ENCODE data around the gene LGALS14.
"Not testable (repeated sequence)": the region's sequence is repeated elsewhere in the genome, so short reads cannot be mapped to it uniquely, and the experiment has no call there.

Gene LGALS14

GRCh38 chr19:39704181-39705044, at the start of gene LGALS14:
Gene LGALS14, plus strand, starts transcription at chr19:39704481. Its CDS starts 48 bp downstream, at chr19:39704529.
- Mint-ChIP-seq H3K4me3 (no peak within 1 kb of the TSS), H3K36me3 (no peaks in the 10 kb centered on the region), H3K9me3 (no peaks in the 10 kb centered on the region), H3K4me1 (no peaks in the 10 kb centered on the region), H3K27ac (no peak within 1 kb of the TSS), H3K27me3 (peaks cover 25% of the 10 kb centered on the region)
- ATAC-seq (ENCODE audit: low read depth) (no peak), DNase-seq (ENCODE audit: low spot score in 2 of 2) (no peak)

- DNase-seq (ENCODE audit: low spot score in 2 of 2) (no peak), ATAC-seq (ENCODE audit: low read depth) (no peak)
- Mint-ChIP-seq H3K27ac (no peak within 1 kb of the TSS), H3K4me3 (no peak within 1 kb of the TSS), H3K36me3 (no peaks in the 10 kb centered on the region), H3K9me3 (no peaks in the 10 kb centered on the region), H3K27me3 (peaks cover 20% of the 10 kb centered on the region), H3K4me1 (no peaks in the 10 kb centered on the region)
These were observed 48.7 kb upstream of the LGALS14 start, which contains the start of gene LGALS16 for GRCh38 chr19:39655613-39656012. Gene LGALS16, plus strand, starts transcription at chr19:39655913. Its CDS starts 49 bp downstream, at chr19:39655962.

GRCh38 chr19:39659791-39660190, 44.5 kb upstream of the LGALS14 start:
- Mint-ChIP-seq H3K36me3 (no peaks in the 10 kb centered on the region), H3K27ac (no peak overlapping the region), H3K4me1 (no peaks in the 10 kb centered on the region), H3K27me3 (peaks cover 23% of the 10 kb centered on the region), H3K9me3 (peaks cover under 1% of the 10 kb centered on the region), H3K4me3 (no peak overlapping the region)
- DNase-seq (ENCODE audit: low spot score in 2 of 2) (no peak), ATAC-seq (ENCODE audit: low read depth) (no peak)

- Mint-ChIP-seq H3K9me3 (peaks cover 4% of the 10 kb centered on the region), H3K36me3 (peaks cover under 1% of the 10 kb centered on the region), H3K4me3 (no peak overlapping the region), H3K4me1 (no peaks in the 10 kb centered on the region), H3K27ac (no peak overlapping the region), H3K27me3 (peaks cover 26% of the 10 kb centered on the region)
- DNase-seq (ENCODE audit: low spot score in 2 of 2) (no peak), ATAC-seq (ENCODE audit: low read depth) (no peak)
These were observed 43.6 kb upstream of the LGALS14 start for GRCh38 chr19:39660661-39661060.

- Mint-ChIP-seq H3K4me3 (no peak overlapping the region), H3K36me3 (peaks cover 2% of the 10 kb centered on the region), H3K9me3 (peaks cover 6% of the 10 kb centered on the region), H3K4me1 (no peaks in the 10 kb centered on the region), H3K27me3 (peaks cover 24% of the 10 kb centered on the region), H3K27ac (no peak overlapping the region)
- DNase-seq (ENCODE audit: low spot score in 2 of 2) (no peak), ATAC-seq (ENCODE audit: low read depth) (no peak)
These were observed 42.7 kb upstream of the LGALS14 start for GRCh38 chr19:39661565-39661964.

GRCh38 chr19:39669860-39670259, 34.4 kb upstream of the LGALS14 start:
- H3K36me3 Mint-ChIP-seq; ATAC-seq (ENCODE audit: low read depth); H3K27me3 Mint-ChIP-seq; H3K27ac Mint-ChIP-seq; H3K4me3 Mint-ChIP-seq; H3K4me1 Mint-ChIP-seq; DNase-seq (ENCODE audit: low spot score in 2 of 2); H3K9me3 Mint-ChIP-seq: not testable (repeated sequence)

- Mint-ChIP-seq H3K36me3 (no peaks in the 10 kb centered on the region), H3K9me3 (peaks cover 1% of the 10 kb centered on the region), H3K4me3 (no peak overlapping the region), H3K4me1 (peaks cover 4% of the 10 kb centered on the region), H3K27me3 (peaks cover 7% of the 10 kb centered on the region), H3K27ac (no peak overlapping the region)
- no peak for DNase-seq (ENCODE audit: low spot score in 2 of 2)
- ATAC-seq (ENCODE audit: low read depth): no peak
These were observed 33.3 kb upstream of the LGALS14 start for GRCh38 chr19:39670998-39671397.

- peaks cover 4% of the 10 kb centered on the region for H3K27me3 Mint-ChIP-seq
- ATAC-seq (ENCODE audit: low read depth) (peak; percentile 95), DNase-seq (ENCODE audit: low spot score in 2 of 2) (peak; percentile 51 to 63)
- H3K36me3 Mint-ChIP-seq: no peaks in the 10 kb centered on the region
- peaks cover 4% of the 10 kb centered on the region for H3K4me1 Mint-ChIP-seq
- H3K27ac Mint-ChIP-seq: no peak overlapping the region
- no peaks in the 10 kb centered on the region for H3K9me3 Mint-ChIP-seq
- H3K4me3 Mint-ChIP-seq: no peak overlapping the region
These were observed 32.4 kb upstream of the LGALS14 start for GRCh38 chr19:39671739-39672363.

GRCh38 chr19:39672473-39672872, 31.8 kb upstream of the LGALS14 start:
- Mint-ChIP-seq H3K27me3 (peaks cover 3% of the 10 kb centered on the region), H3K36me3 (no peaks in the 10 kb centered on the region), H3K27ac (no peak overlapping the region), H3K4me1 (peaks cover 4% of the 10 kb centered on the region), H3K4me3 (no peak overlapping the region), H3K9me3 (no peaks in the 10 kb centered on the region)
- no peak for DNase-seq (ENCODE audit: low spot score in 2 of 2)
- no peak for ATAC-seq (ENCODE audit: low read depth)

GRCh38 chr19:39673862-39674261, 30.4 kb upstream of the LGALS14 start:
- not testable (repeated sequence) for DNase-seq (ENCODE audit: low spot score in 2 of 2); ATAC-seq (ENCODE audit: low read depth); H3K36me3 Mint-ChIP-seq; H3K4me3 Mint-ChIP-seq; H3K9me3 Mint-ChIP-seq; H3K27ac Mint-ChIP-seq; H3K4me1 Mint-ChIP-seq
- peaks cover 12% of the 10 kb centered on the region for H3K27me3 Mint-ChIP-seq

GRCh38 chr19:39676004-39676403, 28.3 kb upstream of the LGALS14 start:
- Mint-ChIP-seq H3K4me1 (peaks cover 15% of the 10 kb centered on the region), H3K27me3 (peaks cover 15% of the 10 kb centered on the region), H3K4me3 (no peak overlapping the region), H3K36me3 (no peaks in the 10 kb centered on the region), H3K27ac (no peak overlapping the region), H3K9me3 (no peaks in the 10 kb centered on the region)
- DNase-seq (ENCODE audit: low spot score in 2 of 2) (no peak), ATAC-seq (ENCODE audit: low read depth) (no peak)

- H3K27me3 Mint-ChIP-seq: peaks cover 20% of the 10 kb centered on the region
- DNase-seq (ENCODE audit: low spot score in 2 of 2) (no peak), ATAC-seq (ENCODE audit: low read depth) (no peak)
- no peaks in the 10 kb centered on the region for H3K9me3 Mint-ChIP-seq
- H3K27ac Mint-ChIP-seq: no peak overlapping the region
- H3K36me3 Mint-ChIP-seq: no peaks in the 10 kb centered on the region
- no peak overlapping the region for H3K4me3 Mint-ChIP-seq
- peaks cover 11% of the 10 kb centered on the region for H3K4me1 Mint-ChIP-seq
These were observed 26.1 kb upstream of the LGALS14 start for GRCh38 chr19:39677961-39678889.

GRCh38 chr19:39679056-39679790, 25.1 kb upstream of the LGALS14 start:
- Mint-ChIP-seq H3K36me3 (no peaks in the 10 kb centered on the region), H3K4me3 (no peak overlapping the region), H3K9me3 (no peaks in the 10 kb centered on the region), H3K27me3 (peaks cover 20% of the 10 kb centered on the region), H3K27ac (no peak overlapping the region), H3K4me1 (peaks cover 11% of the 10 kb centered on the region)
- ATAC-seq (ENCODE audit: low read depth): no peak
- DNase-seq (ENCODE audit: low spot score in 2 of 2): no peak
